K562 (cell line): ENCODE data around the gene SLC16A4. TPM values are rescaled to one million over a fixed set of nuclear protein-coding genes. Genes with fewer than 3 reads are reported as not detected.

Experiments used
- ASH1L ChIP-seq: fragments of 450-650 bp; IDR thresholded peaks from 2 replicates; pipeline ENCODE4 v1.6.1; 2018; ENCODE audit warnings: borderline replicate concordance, mild to moderate bottlenecking, low read depth; ENCODE audit not compliant: partially characterized antibody
- CBX8 ChIP-seq: fragments of 200-600 bp; sonication (generic); IDR thresholded peaks from 2 replicates; pipeline ENCODE4 v1.6.1; 2012; ENCODE audit warnings: borderline replicate concordance, mixed run types, low read depth, mild to moderate bottlenecking, moderate library complexity, mixed read lengths, low read length, control low read depth, inconsistent platforms; ENCODE audit not compliant: poor library complexity, severe bottlenecking; ENCODE audit errors: extremely low read depth
- CGGBP1 ChIP-seq: fragments of 250-450 bp; sonication (Bioruptor Pico); IDR thresholded peaks from 2 replicates; pipeline ENCODE4 v1.9.0; 2021; ENCODE audit warnings: mild to moderate bottlenecking
- DNMT1 ChIP-seq: fragments of 450-650 bp; IDR thresholded peaks from 2 replicates; pipeline ENCODE4 v1.6.1; 2016; ENCODE audit warnings: antibody characterized with exemption, mild to moderate bottlenecking
- E2F3 ChIP-seq: fragments of 250-450 bp; sonication (Bioruptor Pico); IDR thresholded peaks from 2 replicates; pipeline ENCODE4 v1.4.0; 2020; ENCODE audit warnings: mild to moderate bottlenecking
- ETV1 ChIP-seq: fragments of 450-650 bp; conservative IDR thresholded peaks from 2 replicates; pipeline ENCODE4 v1.6.1; 2016; ENCODE audit warnings: missing genetic modification characterization, control low read depth, low read depth, missing compliant biosample characterization
- ETV6 ChIP-seq, 3 experiments: fragments of 150-350 bp in 1 of 3; sonication (generic) in 1 of 3; formaldehyde crosslinking in 1 of 3; IDR thresholded peaks; 2 replicates each; pipeline versions ENCODE4 v1.6.1 to v1.8.0; 2014 to 2022; ENCODE audit warnings: borderline replicate concordance in 2 of 3, low read depth in 2 of 3, antibody characterized with exemption in 1 of 3, low read length in 1 of 3, mild to moderate bottlenecking in 1 of 3, missing genetic modification reagents in 1 of 3
- FOXA1 ChIP-seq: fragments of 450-650 bp; IDR thresholded peaks from 2 replicates; pipeline ENCODE4 v1.6.1; 2016; ENCODE audit warnings: mild to moderate bottlenecking, borderline replicate concordance
- FOXO4 ChIP-seq: fragments of 450-650 bp; formaldehyde crosslinking; IDR thresholded peaks from 2 replicates; pipeline ENCODE4 v1.4.0; 2020; ENCODE audit warnings: mild to moderate bottlenecking, moderate library complexity
- FOXP4 ChIP-seq: sonication (generic); formaldehyde crosslinking; IDR thresholded peaks from 2 replicates; pipeline ENCODE4 v1.8.0; 2022; ENCODE audit warnings: mild to moderate bottlenecking, missing genetic modification reagents, borderline replicate concordance
- GTF3C2 ChIP-seq: IDR thresholded peaks from 3 replicates; pipeline ENCODE4 v1.6.1; 2011; ENCODE audit warnings: borderline replicate concordance, mild to moderate bottlenecking, moderate library complexity; ENCODE audit not compliant: insufficient read length; ENCODE audit errors: extremely low read depth
- HSF4 ChIP-seq: fragments of 250-450 bp; sonication (Bioruptor Pico); IDR thresholded peaks from 2 replicates; pipeline ENCODE4 v2.1.2; 2022; ENCODE audit warnings: mild to moderate bottlenecking, moderate library complexity, borderline replicate concordance
- NCOA1 ChIP-seq: fragments of 450-650 bp; IDR thresholded peaks from 2 replicates; pipeline ENCODE4 v1.6.1; 2016; ENCODE audit warnings: low read depth
- TFAP4 ChIP-seq: sonication (generic); formaldehyde crosslinking; IDR thresholded peaks from 2 replicates; pipeline ENCODE4 v1.8.0; 2022; ENCODE audit warnings: missing genetic modification reagents, mild to moderate bottlenecking, moderate library complexity, borderline replicate concordance
- ZBTB1 ChIP-seq: sonication (generic); formaldehyde crosslinking; IDR thresholded peaks from 2 replicates; pipeline ENCODE4 v1.8.1; 2023; ENCODE audit warnings: missing genetic modification reagents, low read depth, mild to moderate bottlenecking, borderline replicate concordance
- ZNF436 ChIP-seq: fragments of 250-450, 450-650 bp; sonication (Bioruptor Pico); formaldehyde crosslinking; IDR thresholded peaks from 2 replicates; pipeline ENCODE4 v1.7.0; 2020; ENCODE audit warnings: mild to moderate bottlenecking
- polyA plus RNA-seq, 8 experiments: library from polyadenylated mRNA; depleted of rRNA in 4 of 8; stranded (reverse) in 5 of 8; unstranded in 3 of 8; fragments of >200 nt; fragmentation: Nextera tagmentation in 2 of 8; fragmentation: Illumina TruSeq in 1 of 8; extraction: Ambion mirVana in 2 of 8; extraction: Trizol in 1 of 8; gene quantifications; 2 replicates each; pipeline versions ENCODE4 v1.2.1 to v1.2.3, GENCODE V29; 2011 to 2014; ENCODE audit warnings: inconsistent platforms in 1 of 8, missing spikeins in 1 of 8
- total RNA-seq, 7 experiments: library from RNA; depleted of rRNA in 6 of 7; stranded (reverse); fragments of >200 nt in 6 of 7; fragmentation: Illumina TruSeq in 2 of 7; extraction: Trizol in 2 of 7; gene quantifications; 2 replicates each; pipeline versions ENCODE4 v1.2.1 to v1.2.3, GENCODE V29; 2011 to 2021; ENCODE audit warnings: low replicate concordance in 1 of 7

Gene SLC16A4
- total and polyA plus RNA-seq, 9 of the 15 experiments (the other 6 are each of a cell fraction or from before 2014, with no cell fraction given): 0.04 to 0.31 (median 0.18) TPM; not detected in 1

GRCh38 chr1:110420874-110421793 lies 30.3 kb upstream of the SLC16A4 start (continued):
- TF ChIP-seq ETV6 (IDR thresholded peaks at IDR 0.05; ENCODE audit: borderline replicate concordance in 1 of 2, low read depth in 2 of 2, low read length in 1 of 2) (no peak), ETV6 (CRISPR knock-in tag; IDR thresholded peaks at IDR 0.05; ENCODE audit: borderline replicate concordance) (no peak), FOXP4 (CRISPR knock-in tag) (no peak), ZNF436 (no peak), ETV1 (tag) (no peak), DNMT1 (no peak), CBX8 (no peak), NCOA1 (no peak), GTF3C2 (no peak), TFAP4 (peak; percentile 72), FOXO4 (CRISPR knock-in tag) (no peak), ASH1L (no peak), HSF4 (CRISPR knock-in tag) (no peak), ZBTB1 (CRISPR knock-in tag) (no peak), CGGBP1 (no peak), E2F3 (CRISPR knock-in tag) (no peak), FOXA1 (no peak)
